Measurements from ENCODE around the gene IL1RL1.

IL1RL1 gene

GRCh38 chr2:102399499-102400141 lies 88.3 kb downstream of the IL1RL1 start:
- no peaks in the 10 kb centered on the region for H3K36me3 ChIP-seq (ENCODE audit: control insufficient read depth, insufficient read depth, low read length)
- H3K9me3 ChIP-seq (ENCODE audit: control insufficient read depth, insufficient read depth, low read depth, low read length) = no peaks in the 10 kb centered on the region
- no peaks in the 10 kb centered on the region for H3K27me3 ChIP-seq (ENCODE audit: control insufficient read depth, insufficient read depth, low read length)
- no peaks in the 10 kb centered on the region for H3K4me1 ChIP-seq (ENCODE audit: control insufficient read depth, insufficient read depth, low read length)
- H3K4me3 ChIP-seq (ENCODE audit: low read depth, low read length) = no peak overlapping the region
- no peak overlapping the region for H3K27ac ChIP-seq (ENCODE audit: low read depth, low read length)
- H3K9ac ChIP-seq (ENCODE audit: low read length) = no peak overlapping the region

- no peak overlapping the region for H3K9ac ChIP-seq (ENCODE audit: low read length)
- H3K27ac ChIP-seq (ENCODE audit: low read depth, low read length) = no peak overlapping the region
- no peak overlapping the region for H3K4me3 ChIP-seq (ENCODE audit: low read depth, low read length)
- H3K27me3 ChIP-seq (ENCODE audit: control insufficient read depth, insufficient read depth, low read length) = no peaks in the 10 kb centered on the region
- H3K4me1 ChIP-seq (ENCODE audit: control insufficient read depth, insufficient read depth, low read length) = no peaks in the 10 kb centered on the region
- no peaks in the 10 kb centered on the region for H3K9me3 ChIP-seq (ENCODE audit: control insufficient read depth, insufficient read depth, low read depth, low read length)
- no peaks in the 10 kb centered on the region for H3K36me3 ChIP-seq (ENCODE audit: control insufficient read depth, insufficient read depth, low read length)
These were observed 90.1 kb downstream of the IL1RL1 start for GRCh38 chr2:102401456-102401855.

All from HUES6 (cell line).